Measurements from ENCODE around the gene PGM1.

PGM1 gene

GRCh38 chr1:63548303-63548702, 44.9 kb upstream of the PGM1 start:
- no peaks in the 10 kb centered on the region for H3K9me3 ChIP-seq (ENCODE audit: low read length)
- H3K9ac ChIP-seq (ENCODE audit: low read length), result no peak overlapping the region
- no peaks in the 10 kb centered on the region for H3K4me1 ChIP-seq (ENCODE audit: insufficient read depth, low read length, severe bottlenecking)
- H3K27me3 ChIP-seq (ENCODE audit: insufficient read depth, low read length), result no peaks in the 10 kb centered on the region
- H3K36me3 ChIP-seq (ENCODE audit: insufficient read depth, low read length), result no peaks in the 10 kb centered on the region
- no peaks in the 10 kb centered on the region for H3K79me2 ChIP-seq (ENCODE audit: insufficient read depth, low read length)
- H3K9me2 ChIP-seq (ENCODE audit: low read depth, low read length), result no peaks in the 10 kb centered on the region
- H3F3A ChIP-seq (ENCODE audit: insufficient read depth, low read length), result no peaks in the 10 kb centered on the region
- no peak overlapping the region for H3K27ac ChIP-seq (ENCODE audit: low read depth, low read length, poor library complexity, severe bottlenecking)
- H2AFZ ChIP-seq (ENCODE audit: low read length), result no peak overlapping the region
- TF ChIP-seq CTCF (IDR thresholded peaks at IDR 0.05; ENCODE audit: low read length) (no peak), EZH2 (IDR thresholded peaks at IDR 0.05; ENCODE audit: borderline replicate concordance, low read length) (no peak)
- H3K4me2 ChIP-seq (ENCODE audit: low read length), result no peak overlapping the region
- H4K20me1 ChIP-seq (ENCODE audit: insufficient read depth, low read length), result no peaks in the 10 kb centered on the region
- H3K4me3 ChIP-seq (ENCODE audit: low read depth, low read length, poor library complexity, severe bottlenecking), result no peak overlapping the region

GRCh38 chr1:63548877-63549276, 44.3 kb upstream of the PGM1 start:
- Histone ChIP-seq H3K79me2 (ENCODE audit: insufficient read depth, low read length) (no peaks in the 10 kb centered on the region), H3K9ac (ENCODE audit: low read length) (no peak overlapping the region), H3K27me3 (ENCODE audit: insufficient read depth, low read length) (no peaks in the 10 kb centered on the region), H3K27ac (ENCODE audit: low read depth, low read length, poor library complexity, severe bottlenecking) (no peak overlapping the region), H2AFZ (ENCODE audit: low read length) (no peak overlapping the region), H3K36me3 (ENCODE audit: insufficient read depth, low read length) (no peaks in the 10 kb centered on the region), H4K20me1 (ENCODE audit: insufficient read depth, low read length) (no peaks in the 10 kb centered on the region), H3K9me3 (ENCODE audit: low read length) (no peaks in the 10 kb centered on the region), H3K9me2 (ENCODE audit: low read depth, low read length) (no peaks in the 10 kb centered on the region), H3K4me3 (ENCODE audit: low read depth, low read length, poor library complexity, severe bottlenecking) (no peak overlapping the region), H3K4me1 (ENCODE audit: insufficient read depth, low read length, severe bottlenecking) (no peaks in the 10 kb centered on the region), H3F3A (ENCODE audit: insufficient read depth, low read length) (no peaks in the 10 kb centered on the region), H3K4me2 (ENCODE audit: low read length) (no peak overlapping the region)
- TF ChIP-seq EZH2 (IDR thresholded peaks at IDR 0.05; ENCODE audit: borderline replicate concordance, low read length), result no peak
- no peak for TF ChIP-seq CTCF (IDR thresholded peaks at IDR 0.05; ENCODE audit: low read length)

- Histone ChIP-seq H3K36me3 (ENCODE audit: insufficient read depth, low read length) (no peaks in the 10 kb centered on the region), H3K4me2 (ENCODE audit: low read length) (no peak overlapping the region), H3K4me3 (ENCODE audit: low read depth, low read length, poor library complexity, severe bottlenecking) (no peak overlapping the region), H3K4me1 (ENCODE audit: insufficient read depth, low read length, severe bottlenecking) (peaks cover 4% of the 10 kb centered on the region), H3K9me2 (ENCODE audit: low read depth, low read length) (no peaks in the 10 kb centered on the region), H3K79me2 (ENCODE audit: insufficient read depth, low read length) (no peaks in the 10 kb centered on the region), H4K20me1 (ENCODE audit: insufficient read depth, low read length) (no peaks in the 10 kb centered on the region), H3K9me3 (ENCODE audit: low read length) (no peaks in the 10 kb centered on the region), H3K27me3 (ENCODE audit: insufficient read depth, low read length) (no peaks in the 10 kb centered on the region), H3K27ac (ENCODE audit: low read depth, low read length, poor library complexity, severe bottlenecking) (no peak overlapping the region), H2AFZ (ENCODE audit: low read length) (no peak overlapping the region), H3K9ac (ENCODE audit: low read length) (no peak overlapping the region), H3F3A (ENCODE audit: insufficient read depth, low read length) (no peaks in the 10 kb centered on the region)
- TF ChIP-seq CTCF (IDR thresholded peaks at IDR 0.05; ENCODE audit: low read length) (no peak), EZH2 (IDR thresholded peaks at IDR 0.05; ENCODE audit: borderline replicate concordance, low read length) (no peak)
These were observed 37.7 kb upstream of the PGM1 start for GRCh38 chr1:63555480-63555879.

Measured in OCI-LY1 (cell line).